ENCODE results near the gene KRT8. TPM values are rescaled to one million over a fixed set of nuclear protein-coding genes. Genes with fewer than 3 reads are reported as not detected.

KRT8 gene
- total RNA-seq, 1 donor from 2014 or later = 18.6 TPM

GRCh38 chr12:52872644-52873389, 32.1 kb downstream of the KRT8 start:
- Mint-ChIP-seq H3K9me3 (ENCODE audit: unreplicated experiment) (no peaks in the 10 kb centered on the region), H3K36me3 (ENCODE audit: unreplicated experiment) (no peaks in the 10 kb centered on the region), H3K27me3 (ENCODE audit: unreplicated experiment) (no peaks in the 10 kb centered on the region), H3K4me3 (ENCODE audit: unreplicated experiment) (no peak overlapping the region), H3K27ac (ENCODE audit: unreplicated experiment) (peak overlapping the region; percentile 95), H3K4me1 (ENCODE audit: unreplicated experiment) (peaks cover 66% of the 10 kb centered on the region)
- no peak for DNase-seq (ENCODE audit: extremely low spot score, unreplicated experiment)
- TF ChIP-seq, protein P1, sequence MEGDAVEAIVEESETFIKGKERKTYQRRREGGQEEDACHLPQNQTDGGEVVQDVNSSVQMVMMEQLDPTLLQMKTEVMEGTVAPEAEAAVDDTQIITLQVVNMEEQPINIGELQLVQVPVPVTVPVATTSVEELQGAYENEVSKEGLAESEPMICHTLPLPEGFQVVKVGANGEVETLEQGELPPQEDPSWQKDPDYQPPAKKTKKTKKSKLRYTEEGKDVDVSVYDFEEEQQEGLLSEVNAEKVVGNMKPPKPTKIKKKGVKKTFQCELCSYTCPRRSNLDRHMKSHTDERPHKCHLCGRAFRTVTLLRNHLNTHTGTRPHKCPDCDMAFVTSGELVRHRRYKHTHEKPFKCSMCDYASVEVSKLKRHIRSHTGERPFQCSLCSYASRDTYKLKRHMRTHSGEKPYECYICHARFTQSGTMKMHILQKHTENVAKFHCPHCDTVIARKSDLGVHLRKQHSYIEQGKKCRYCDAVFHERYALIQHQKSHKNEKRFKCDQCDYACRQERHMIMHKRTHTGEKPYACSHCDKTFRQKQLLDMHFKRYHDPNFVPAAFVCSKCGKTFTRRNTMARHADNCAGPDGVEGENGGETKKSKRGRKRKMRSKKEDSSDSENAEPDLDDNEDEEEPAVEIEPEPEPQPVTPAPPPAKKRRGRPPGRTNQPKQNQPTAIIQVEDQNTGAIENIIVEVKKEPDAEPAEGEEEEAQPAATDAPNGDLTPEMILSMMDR (IDR thresholded peaks at IDR 0.05) = no peak

- peaks cover 62% of the 10 kb centered on the region for H3K4me1 Mint-ChIP-seq (ENCODE audit: unreplicated experiment)
- peak overlapping the region; percentile 95 for H3K27ac Mint-ChIP-seq (ENCODE audit: unreplicated experiment)
- H3K9me3 Mint-ChIP-seq (ENCODE audit: unreplicated experiment) = no peaks in the 10 kb centered on the region
- DNase-seq (ENCODE audit: extremely low spot score, unreplicated experiment) = peak; percentile 88
- H3K4me3 Mint-ChIP-seq (ENCODE audit: unreplicated experiment) = no peak overlapping the region
- H3K27me3 Mint-ChIP-seq (ENCODE audit: unreplicated experiment) = no peaks in the 10 kb centered on the region
- TF ChIP-seq, protein P1 (IDR thresholded peaks at IDR 0.05) = no peak
- no peaks in the 10 kb centered on the region for H3K36me3 Mint-ChIP-seq (ENCODE audit: unreplicated experiment)
These were observed 33.4 kb downstream of the KRT8 start for GRCh38 chr12:52871291-52872039.

DNA sequence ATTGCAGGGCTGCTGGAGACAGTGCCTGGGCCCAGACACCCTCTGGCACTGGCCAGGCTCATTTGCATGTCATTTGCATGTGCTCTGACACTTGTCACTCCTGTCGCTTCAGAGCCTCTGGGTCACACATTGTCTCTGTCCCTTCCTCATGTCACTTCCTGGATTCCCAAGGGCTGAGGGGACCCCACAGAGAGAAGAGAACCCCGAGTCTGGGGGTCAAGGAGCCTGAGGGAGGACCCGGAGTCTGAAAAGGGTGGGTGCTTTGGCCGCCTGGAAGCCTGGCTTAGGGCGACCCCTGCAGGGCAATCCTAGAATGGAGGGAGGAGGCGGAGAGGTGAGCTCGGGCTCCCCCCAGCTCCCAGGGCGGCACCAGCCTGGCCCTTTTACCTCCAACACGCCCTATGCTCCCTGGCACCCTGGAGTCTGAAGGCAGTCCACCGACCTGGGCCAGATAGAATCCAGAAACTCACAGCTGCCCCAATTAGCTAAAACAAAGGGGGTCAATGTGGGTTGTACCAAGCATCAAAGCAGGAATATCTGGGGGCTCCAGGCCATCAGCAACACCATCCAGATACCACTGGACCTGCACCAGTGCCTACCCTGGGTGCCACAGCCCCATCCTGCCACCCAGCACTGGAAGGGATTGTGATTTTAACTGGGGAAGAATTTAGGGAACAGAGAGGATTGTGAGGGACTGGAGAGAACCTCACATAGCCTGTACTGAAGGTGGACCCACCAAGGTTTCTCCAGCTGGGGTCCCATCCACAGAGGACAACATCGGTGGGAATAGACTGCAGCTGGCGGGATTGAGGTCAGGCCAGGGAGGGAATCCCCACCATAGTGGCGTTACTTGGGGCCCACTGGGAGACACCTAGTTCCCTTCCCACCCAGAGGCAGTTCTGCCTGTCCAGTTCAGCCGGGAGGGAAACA, 34.2 kb downstream of the KRT8 start:
- no peaks in the 10 kb centered on the region for H3K36me3 Mint-ChIP-seq (ENCODE audit: unreplicated experiment)
- DNase-seq (ENCODE audit: extremely low spot score, unreplicated experiment) = no peak
- TF ChIP-seq, protein P1 (IDR thresholded peaks at IDR 0.05) = peak; percentile 68
- H3K4me1 Mint-ChIP-seq (ENCODE audit: unreplicated experiment) = peaks cover 58% of the 10 kb centered on the region
- H3K4me3 Mint-ChIP-seq (ENCODE audit: unreplicated experiment) = no peak overlapping the region
- H3K27me3 Mint-ChIP-seq (ENCODE audit: unreplicated experiment) = no peaks in the 10 kb centered on the region
- H3K27ac Mint-ChIP-seq (ENCODE audit: unreplicated experiment) = peak overlapping the region; percentile 95
- H3K9me3 Mint-ChIP-seq (ENCODE audit: unreplicated experiment) = no peaks in the 10 kb centered on the region

DNA sequence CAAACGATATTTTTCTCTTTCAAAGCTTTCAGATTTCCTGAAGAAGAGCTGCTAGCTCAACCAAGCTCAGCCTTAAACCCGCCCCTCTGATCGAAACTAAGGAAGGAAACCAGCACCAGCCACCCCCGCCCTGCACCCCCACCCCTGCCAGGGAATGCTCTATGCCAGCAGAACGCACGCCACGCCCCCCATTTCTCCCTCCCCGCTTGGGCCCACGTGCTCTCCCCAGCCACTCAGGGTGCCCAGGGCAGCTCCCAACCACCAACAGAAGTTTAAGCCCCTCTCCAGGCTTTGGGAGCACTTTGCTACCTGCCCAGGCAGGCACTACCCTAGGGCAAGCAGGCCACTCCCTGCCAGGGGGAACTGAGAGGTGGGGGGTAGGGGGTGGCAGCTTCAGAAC, 37.2 kb downstream of the KRT8 start:
- H3K36me3 Mint-ChIP-seq (ENCODE audit: unreplicated experiment) = no peaks in the 10 kb centered on the region
- H3K4me1 Mint-ChIP-seq (ENCODE audit: unreplicated experiment) = peaks cover 39% of the 10 kb centered on the region
- H3K4me3 Mint-ChIP-seq (ENCODE audit: unreplicated experiment) = no peak overlapping the region
- no peaks in the 10 kb centered on the region for H3K27me3 Mint-ChIP-seq (ENCODE audit: unreplicated experiment)
- TF ChIP-seq, protein P1 (IDR thresholded peaks at IDR 0.05) = no peak
- DNase-seq (ENCODE audit: extremely low spot score, unreplicated experiment) = no peak
- no peaks in the 10 kb centered on the region for H3K9me3 Mint-ChIP-seq (ENCODE audit: unreplicated experiment)
- H3K27ac Mint-ChIP-seq (ENCODE audit: unreplicated experiment) = no peak overlapping the region

Measured in osteocyte (in vitro differentiated cells).